ENCODE results near the gene TRMT10A.
A peak's percentile ranks its signal among the peaks of the same experiment; 100 is the strongest.
"Not testable (repeated sequence)": the region's sequence is repeated elsewhere in the genome, so short reads cannot be mapped to it uniquely, and the experiment has no call there.

TRMT10A gene

GRCh38 chr4:99574530-99575324 is 10.9 kb upstream of the TRMT10A start, which contains the start of gene MTTP:
Gene MTTP, plus strand, starts transcription at chr4:99574824. Its CDS starts 86 bp downstream, at chr4:99574910.
- no peak for ATAC-seq
- Mint-ChIP-seq H3K4me1 (no peaks in the 10 kb centered on the region), H3K9me3 (no peaks in the 10 kb centered on the region), H3K4me3 (no peak within 1 kb of the TSS), H3K27me3 (peaks cover 37% of the 10 kb centered on the region), H3K27ac (no peak within 1 kb of the TSS)
- DNase-seq, result no peak

- ATAC-seq (no peak), DNase-seq (no peak)
- no peak overlapping the region for H3K27ac Mint-ChIP-seq
- H3K27me3 Mint-ChIP-seq, result peaks cover 35% of the 10 kb centered on the region
- no peak overlapping the region for H3K4me3 Mint-ChIP-seq
- H3K9me3 Mint-ChIP-seq, result no peaks in the 10 kb centered on the region
- H3K4me1 Mint-ChIP-seq, result no peaks in the 10 kb centered on the region
These were observed 10.0 kb upstream of the TRMT10A start for GRCh38 chr4:99573735-99574368.

GRCh38 chr4:99572527-99573240 is 8.8 kb upstream of the TRMT10A start:
- Mint-ChIP-seq H3K27me3 (peaks cover 43% of the 10 kb centered on the region), H3K4me1 (no peaks in the 10 kb centered on the region), H3K27ac (no peak overlapping the region), H3K4me3 (no peak overlapping the region), H3K9me3 (no peaks in the 10 kb centered on the region)
- ATAC-seq (no peak), DNase-seq (no peak)

- H3K4me1 Mint-ChIP-seq, result no peaks in the 10 kb centered on the region
- H3K27ac Mint-ChIP-seq, result no peak overlapping the region
- H3K9me3 Mint-ChIP-seq, result no peaks in the 10 kb centered on the region
- H3K4me3 Mint-ChIP-seq, result no peak overlapping the region
- DNase-seq (no peak), ATAC-seq (no peak)
- H3K27me3 Mint-ChIP-seq, result peaks cover 51% of the 10 kb centered on the region
These were observed 8.0 kb upstream of the TRMT10A start for GRCh38 chr4:99571883-99572282.

GRCh38 chr4:99564921-99565320 is 1.1 kb upstream of the TRMT10A start:
- peak overlapping the region in 1 of 2 donors; percentile 8 for H3K27ac Mint-ChIP-seq
- no peak for DNase-seq
- peaks cover 13% of the 10 kb centered on the region for H3K4me1 Mint-ChIP-seq
- H3K27me3 Mint-ChIP-seq, result peaks cover 34% of the 10 kb centered on the region
- ATAC-seq, result no peak
- H3K9me3 Mint-ChIP-seq, result no peaks in the 10 kb centered on the region
- H3K4me3 Mint-ChIP-seq, result peak overlapping the region in 1 of 2 donors; percentile 49

GRCh38 chr4:99552872-99553271 is 11.0 kb downstream of the TRMT10A start:
- no peak for DNase-seq

GRCh38 chr4:99540277-99540939 is 23.4 kb downstream of the TRMT10A start:
- no peak overlapping the region for H3K4me3 Mint-ChIP-seq
- H3K27me3 Mint-ChIP-seq, result peaks cover 3% of the 10 kb centered on the region
- no peaks in the 10 kb centered on the region for H3K4me1 Mint-ChIP-seq
- DNase-seq (no peak), ATAC-seq (no peak)
- H3K27ac Mint-ChIP-seq, result no peak overlapping the region
- peaks cover 10 to 14% of the 10 kb centered on the region in 2 donors for H3K9me3 Mint-ChIP-seq

More at GRCh38 chr4:99552872-99553271, 11.0 kb downstream of the TRMT10A start:
- Mint-ChIP-seq H3K27me3 (no peaks in the 10 kb centered on the region), H3K9me3 (no peaks in the 10 kb centered on the region), H3K27ac (peak overlapping the region in 1 of 2 donors; percentile 12), H3K4me1 (no peaks in the 10 kb centered on the region), H3K4me3 (no peak overlapping the region)
- ATAC-seq, result no peak

GRCh38 chr4:99537674-99538073 is 26.2 kb downstream of the TRMT10A start:
- ATAC-seq, result no peak
- Mint-ChIP-seq H3K27me3 (peaks cover 10% of the 10 kb centered on the region), H3K4me3 (no peak overlapping the region)

GRCh38 chr4:99536848-99537247 is 27.0 kb downstream of the TRMT10A start:
- DNase-seq, result no peak
- Mint-ChIP-seq H3K9me3 (no peaks in the 10 kb centered on the region), H3K4me3 (no peak overlapping the region), H3K4me1 (no peaks in the 10 kb centered on the region), H3K27ac (no peak overlapping the region), H3K27me3 (peaks cover 10% of the 10 kb centered on the region)
- no peak for ATAC-seq

More at GRCh38 chr4:99537674-99538073, 26.2 kb downstream of the TRMT10A start:
- no peaks in the 10 kb centered on the region for H3K4me1 Mint-ChIP-seq
- DNase-seq, result no peak
- no peak overlapping the region for H3K27ac Mint-ChIP-seq
- no peaks in the 10 kb centered on the region for H3K9me3 Mint-ChIP-seq

GRCh38 chr4:99536271-99536670 is 27.6 kb downstream of the TRMT10A start:
- H3K4me3 Mint-ChIP-seq, result no peak overlapping the region
- DNase-seq (no peak), ATAC-seq (no peak)
- peaks cover 10% of the 10 kb centered on the region for H3K27me3 Mint-ChIP-seq
- no peaks in the 10 kb centered on the region for H3K4me1 Mint-ChIP-seq
- H3K9me3 Mint-ChIP-seq, result no peaks in the 10 kb centered on the region
- no peak overlapping the region for H3K27ac Mint-ChIP-seq

GRCh38 chr4:99534699-99535098 is 29.1 kb downstream of the TRMT10A start:
- not testable (repeated sequence) for DNase-seq, H3K27me3 Mint-ChIP-seq, H3K4me1 Mint-ChIP-seq, H3K4me3 Mint-ChIP-seq, H3K9me3 Mint-ChIP-seq, H3K27ac Mint-ChIP-seq, ATAC-seq

- Mint-ChIP-seq H3K27ac (no peak overlapping the region), H3K4me1 (no peaks in the 10 kb centered on the region), H3K4me3 (no peak overlapping the region), H3K27me3 (peaks cover 2% of the 10 kb centered on the region), H3K9me3 (no peaks in the 10 kb centered on the region)
- ATAC-seq (no peak), DNase-seq (no peak)
These were observed 33.9 kb downstream of the TRMT10A start for GRCh38 chr4:99529956-99530355.

GRCh38 chr4:99529228-99529627 is 34.6 kb downstream of the TRMT10A start:
- no peak overlapping the region for H3K27ac Mint-ChIP-seq
- H3K27me3 Mint-ChIP-seq, result no peaks in the 10 kb centered on the region
- ATAC-seq (no peak), DNase-seq (no peak)
- no peaks in the 10 kb centered on the region for H3K9me3 Mint-ChIP-seq
- H3K4me3 Mint-ChIP-seq, result no peak overlapping the region
- no peaks in the 10 kb centered on the region for H3K4me1 Mint-ChIP-seq

- DNase-seq (no peak), ATAC-seq (no peak)
- H3K4me1 Mint-ChIP-seq, result no peaks in the 10 kb centered on the region
- H3K4me3 Mint-ChIP-seq, result no peak overlapping the region
- H3K27me3 Mint-ChIP-seq, result peaks cover 8% of the 10 kb centered on the region
- H3K9me3 Mint-ChIP-seq, result no peaks in the 10 kb centered on the region
- no peak overlapping the region for H3K27ac Mint-ChIP-seq
These were observed 45.1 kb downstream of the TRMT10A start for GRCh38 chr4:99518601-99519295.

- peak within 1 kb of the TSS in 1 of 2 donors; percentile 47 for H3K27ac Mint-ChIP-seq
- ATAC-seq (no peak), DNase-seq (no peak)
- H3K4me1 Mint-ChIP-seq, result peaks cover 35% of the 10 kb centered on the region
- no peak within 1 kb of the TSS for H3K4me3 Mint-ChIP-seq
- peaks cover 8% of the 10 kb centered on the region for H3K27me3 Mint-ChIP-seq
- peaks cover 6 to 15% of the 10 kb centered on the region in 2 donors for H3K9me3 Mint-ChIP-seq
These were observed 53.1 kb downstream of the TRMT10A start, which contains the start of gene C4orf17 for GRCh38 chr4:99510721-99511120. Gene C4orf17, plus strand, starts transcription at chr4:99511021. Its CDS starts 2,061 bp downstream, at chr4:99513082.
